ENCODE data around the gene DPP6.

DPP6 gene

DNA sequence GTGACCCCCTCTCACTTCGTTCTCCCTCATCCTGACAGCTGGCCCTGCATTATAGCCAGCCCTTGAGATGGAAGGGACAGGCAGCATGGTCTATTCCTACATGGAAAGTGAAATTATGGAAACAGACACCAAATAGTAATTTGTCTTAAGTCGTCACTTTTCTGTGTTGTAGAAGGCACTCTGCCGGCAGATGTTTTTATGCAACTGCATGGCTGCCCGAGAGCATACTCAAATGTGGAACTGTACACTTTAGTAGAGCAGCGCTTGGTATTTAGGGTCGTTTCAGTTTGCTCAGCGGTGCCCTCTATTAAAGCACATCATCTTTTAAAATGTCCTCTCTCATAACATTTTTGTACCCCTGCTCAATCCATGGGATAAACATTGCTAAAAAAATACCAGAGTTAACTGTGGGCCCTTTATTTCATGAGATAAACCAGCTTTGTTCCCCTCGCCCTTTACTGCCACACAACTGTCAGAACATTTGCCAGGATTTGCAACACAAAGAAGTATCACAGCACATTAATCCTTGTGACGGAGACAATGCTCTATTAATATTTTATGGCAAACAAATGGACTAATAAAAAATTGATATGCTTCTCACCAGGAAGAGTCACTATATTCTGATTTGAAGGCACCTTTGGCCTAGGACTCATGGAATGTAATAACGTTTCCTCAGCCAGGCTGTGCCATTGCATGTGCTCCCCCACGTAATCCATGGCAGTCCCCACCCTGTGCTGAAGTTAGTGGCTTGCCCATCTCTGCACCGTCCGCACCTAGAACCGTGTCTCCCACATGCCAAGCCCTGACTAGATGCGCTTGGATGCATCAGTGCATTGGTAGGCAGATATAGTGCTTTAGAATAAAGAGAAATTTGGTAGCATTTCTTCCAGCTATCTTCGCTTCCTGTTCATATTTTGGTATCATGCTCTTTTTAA lies 729.4 kb downstream of the DPP6 start:
- no peak for DNase-seq

DNA sequence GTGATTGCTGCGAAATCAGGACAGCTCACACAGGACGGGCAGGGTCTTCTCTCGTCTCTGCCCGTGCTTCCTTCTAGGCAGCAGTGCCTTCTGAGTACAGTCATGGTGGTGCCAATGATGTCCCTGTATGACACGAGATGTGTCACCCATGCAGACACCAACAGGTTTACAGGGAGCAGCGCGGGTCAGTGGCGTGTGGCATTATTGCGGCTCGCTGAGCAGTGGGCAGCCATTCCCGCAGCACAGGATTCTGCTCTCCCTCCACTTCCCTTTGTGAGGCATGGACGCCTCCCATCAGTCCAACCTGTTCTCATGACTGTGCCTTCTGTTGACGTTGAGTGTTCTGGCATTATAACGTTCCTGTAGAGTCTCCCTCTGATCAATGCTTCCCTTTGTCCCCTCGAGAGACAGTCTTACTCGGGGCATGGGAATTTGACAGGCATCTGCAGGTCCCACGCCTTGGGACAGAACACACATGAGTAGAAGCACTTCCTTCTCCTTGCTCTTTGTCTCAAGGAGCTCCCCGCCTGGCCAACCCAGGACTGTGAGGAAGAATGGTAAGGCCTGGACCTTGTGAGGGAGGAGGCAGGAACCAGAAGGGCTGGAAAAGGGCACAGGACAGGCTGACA lies 731.2 kb downstream of the DPP6 start:
- no peak for DNase-seq

DNA sequence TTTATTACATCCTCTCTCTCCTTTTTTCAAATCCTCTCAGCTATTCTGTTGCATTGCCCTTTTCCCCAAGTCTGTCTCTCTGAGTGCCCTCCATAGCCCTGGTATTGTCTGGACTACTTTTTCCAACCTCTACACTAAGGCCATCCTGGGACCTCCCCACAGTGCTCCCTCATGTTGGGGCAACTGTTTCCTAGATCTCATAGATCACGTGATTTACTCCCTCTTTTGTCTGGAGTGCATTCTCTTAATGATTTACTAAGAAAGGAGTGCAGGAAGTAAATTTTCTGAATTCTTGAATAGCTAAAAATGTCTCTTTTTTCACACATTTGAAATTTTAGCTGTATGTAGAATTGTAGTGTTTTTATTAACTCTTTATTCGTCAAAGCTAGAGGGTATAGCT lies 733.7 kb downstream of the DPP6 start:
- DNase-seq: no peak

DNA sequence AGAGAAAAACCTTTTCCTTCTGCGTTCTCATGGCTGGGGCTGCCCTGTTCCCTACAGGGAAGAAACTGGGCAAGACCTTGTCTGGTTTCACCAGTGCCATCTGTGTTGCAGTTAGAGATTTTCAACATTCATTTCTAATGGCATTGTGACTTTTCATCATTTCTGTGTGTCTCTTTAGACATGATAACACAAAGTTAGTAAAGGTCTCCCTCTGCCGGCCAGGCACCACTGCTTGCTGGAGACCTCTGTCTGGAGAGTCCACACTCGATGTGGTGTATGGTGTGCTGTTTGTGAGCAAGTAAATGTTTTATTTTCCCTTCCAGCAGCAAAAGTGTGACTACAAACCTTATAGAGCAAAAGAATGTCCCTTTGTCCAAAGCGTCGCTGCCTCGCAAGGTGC lies 737.2 kb downstream of the DPP6 start:
- DNase-seq: no peak

DNA sequence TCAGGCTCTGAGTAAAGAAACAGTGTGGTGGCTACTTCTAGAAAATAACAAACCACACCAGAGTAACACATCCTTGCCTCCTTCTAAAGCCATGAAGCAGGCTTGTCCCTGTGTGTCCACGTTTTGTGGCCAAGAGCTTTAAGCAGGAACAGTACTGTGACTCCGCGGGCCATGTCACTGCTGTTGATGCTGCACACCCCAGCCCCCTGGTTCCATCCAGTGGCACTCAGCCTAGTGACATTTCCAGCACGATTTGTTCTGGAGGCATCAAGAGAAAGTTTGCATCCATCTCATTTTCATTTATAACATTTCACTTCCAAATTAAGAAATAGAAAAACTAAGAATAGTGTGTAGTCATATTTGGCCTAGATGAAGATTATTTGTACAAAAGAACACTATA lies 739.4 kb downstream of the DPP6 start:
- no peak for DNase-seq

DNA sequence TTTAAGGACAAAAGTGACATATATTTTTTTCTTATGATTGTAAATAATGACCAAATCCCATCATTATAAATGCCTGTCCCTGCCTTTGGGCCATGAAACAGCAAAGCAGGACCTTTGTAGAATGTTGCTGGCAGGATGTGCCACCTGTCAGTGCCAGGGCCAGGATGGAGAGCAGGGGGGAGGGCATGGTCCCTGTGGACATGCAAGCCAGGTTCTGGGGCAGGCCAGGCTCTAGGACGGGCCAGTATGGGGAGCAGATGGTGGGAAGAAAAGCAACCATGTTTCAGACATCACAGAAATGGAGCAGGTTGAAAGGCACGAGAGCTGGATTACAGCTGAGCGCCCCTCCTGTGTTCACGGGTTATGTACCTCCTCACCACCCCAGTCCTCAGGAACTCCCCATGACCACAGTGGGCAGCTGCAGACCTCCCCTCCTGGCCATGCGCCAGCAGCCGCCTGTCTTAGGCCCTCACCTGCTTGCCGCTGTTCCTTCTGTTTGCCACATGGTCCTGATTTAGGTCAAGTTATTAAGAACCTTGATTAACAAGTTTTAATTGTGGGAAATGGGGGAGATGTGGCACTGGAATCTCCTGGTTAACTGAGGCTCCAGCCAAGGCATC lies 740.3 kb downstream of the DPP6 start:
- no peak for DNase-seq

DNA sequence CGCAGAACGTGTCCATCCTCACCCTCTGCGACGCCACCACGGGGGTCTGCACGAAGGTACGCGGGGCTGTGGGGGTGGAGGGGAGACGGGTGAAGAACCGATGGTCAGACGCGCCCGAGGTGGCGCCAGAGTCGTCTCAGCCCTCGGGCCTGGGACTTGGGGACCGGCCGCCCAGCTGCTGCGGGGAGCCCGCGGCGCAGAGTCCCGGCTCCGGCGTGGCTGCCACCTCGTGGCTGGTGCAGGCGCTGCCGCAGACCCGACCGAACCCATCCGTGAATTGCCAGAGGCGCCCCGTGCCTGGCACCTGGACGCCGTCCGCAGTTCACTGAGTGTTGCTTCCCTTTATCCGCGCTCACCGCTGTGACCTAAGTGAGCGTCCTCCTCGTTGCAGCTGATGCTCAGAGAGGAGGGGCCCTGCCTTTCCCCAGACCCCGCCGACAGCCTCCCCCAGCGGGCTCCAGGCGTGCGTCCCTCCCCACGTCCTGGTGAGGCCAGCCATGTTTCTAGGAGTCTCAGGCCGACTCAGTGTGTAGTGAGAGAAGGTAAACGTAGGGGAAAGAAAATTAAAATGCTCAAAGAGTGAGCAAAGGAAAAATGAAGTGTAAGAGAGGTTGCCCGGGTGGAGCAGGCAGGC lies 742.1 kb downstream of the DPP6 start:
- no peak for DNase-seq

DNA sequence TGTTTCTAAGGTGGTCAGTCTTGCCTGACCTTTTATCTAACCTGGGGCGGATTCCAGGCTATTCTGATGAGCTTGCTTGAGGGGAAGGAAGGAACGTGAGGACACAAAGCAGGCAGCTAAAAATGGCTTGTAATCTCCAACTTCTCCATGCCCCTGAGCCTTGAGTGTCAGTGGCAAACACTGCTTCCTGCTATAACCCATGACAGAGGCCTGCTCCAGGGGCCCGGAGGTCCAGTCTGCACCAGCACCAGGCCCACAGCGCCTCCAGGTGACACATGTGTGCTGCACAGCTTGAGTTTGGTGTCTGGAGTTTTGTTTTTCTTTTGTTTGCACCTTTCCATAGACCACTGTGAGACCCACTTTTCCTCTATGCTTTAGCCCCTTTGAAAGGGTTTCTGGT lies 742.8 kb downstream of the DPP6 start:
- no peak for DNase-seq

DNA sequence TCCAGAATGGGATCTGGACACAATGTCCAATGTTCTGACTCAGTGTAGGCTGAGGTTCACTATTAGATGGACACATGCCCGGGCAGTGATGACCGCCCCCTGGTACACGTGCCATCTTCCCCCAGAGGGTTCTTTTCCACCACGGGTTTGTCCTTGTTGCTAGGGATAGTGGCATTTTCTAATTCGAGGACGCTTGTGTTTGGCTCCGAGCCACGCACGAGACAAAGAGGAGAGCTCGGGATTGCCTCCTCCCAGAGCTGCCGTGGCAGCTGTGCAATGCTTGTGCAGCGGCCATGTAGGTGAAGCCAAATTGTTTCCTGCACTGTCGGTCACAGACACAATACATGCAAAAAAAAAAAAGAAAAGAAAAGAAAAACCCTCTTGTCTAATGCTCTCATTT lies 743.2 kb downstream of the DPP6 start:
- DNase-seq: no peak

DNA sequence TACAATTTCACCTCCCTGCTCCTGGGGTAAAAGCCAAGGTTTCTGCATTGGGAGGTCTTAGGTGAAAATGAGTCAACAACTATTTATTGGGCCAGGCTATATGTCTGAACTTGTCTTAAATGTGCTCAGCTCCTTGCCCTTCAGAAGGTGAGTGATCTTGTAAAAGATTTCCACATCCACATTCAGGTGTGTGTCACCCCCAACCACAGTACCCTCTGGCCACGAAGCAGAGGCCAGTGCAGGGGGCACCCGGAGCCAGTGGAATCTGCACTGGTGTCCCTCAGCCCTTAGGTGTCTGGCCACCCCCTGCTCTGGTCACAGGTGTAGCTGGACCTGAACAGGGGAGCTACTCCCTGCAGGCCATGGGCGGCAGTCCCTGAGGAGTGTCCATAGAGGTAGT lies 752.3 kb downstream of the DPP6 start:
- DNase-seq: no peak

DNA sequence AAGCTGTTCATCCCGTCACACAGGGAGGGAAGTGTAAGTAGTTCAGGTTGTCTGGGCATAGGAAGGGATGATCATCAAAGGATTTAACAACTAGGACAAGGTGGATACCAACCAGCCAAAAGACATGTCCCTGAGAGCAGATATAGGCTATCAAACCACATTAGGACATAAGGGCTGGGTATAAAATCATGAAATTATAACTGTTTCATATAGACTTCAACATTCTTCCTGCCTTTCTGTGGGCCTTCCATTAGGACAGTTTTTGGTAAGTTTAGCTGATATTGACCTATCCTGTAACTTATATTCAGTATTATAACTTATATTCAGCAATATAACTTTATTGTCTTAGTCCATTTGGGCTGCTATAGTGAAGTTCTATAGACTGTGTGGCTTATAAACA lies 759.8 kb downstream of the DPP6 start:
- DNase-seq: no peak

DNA sequence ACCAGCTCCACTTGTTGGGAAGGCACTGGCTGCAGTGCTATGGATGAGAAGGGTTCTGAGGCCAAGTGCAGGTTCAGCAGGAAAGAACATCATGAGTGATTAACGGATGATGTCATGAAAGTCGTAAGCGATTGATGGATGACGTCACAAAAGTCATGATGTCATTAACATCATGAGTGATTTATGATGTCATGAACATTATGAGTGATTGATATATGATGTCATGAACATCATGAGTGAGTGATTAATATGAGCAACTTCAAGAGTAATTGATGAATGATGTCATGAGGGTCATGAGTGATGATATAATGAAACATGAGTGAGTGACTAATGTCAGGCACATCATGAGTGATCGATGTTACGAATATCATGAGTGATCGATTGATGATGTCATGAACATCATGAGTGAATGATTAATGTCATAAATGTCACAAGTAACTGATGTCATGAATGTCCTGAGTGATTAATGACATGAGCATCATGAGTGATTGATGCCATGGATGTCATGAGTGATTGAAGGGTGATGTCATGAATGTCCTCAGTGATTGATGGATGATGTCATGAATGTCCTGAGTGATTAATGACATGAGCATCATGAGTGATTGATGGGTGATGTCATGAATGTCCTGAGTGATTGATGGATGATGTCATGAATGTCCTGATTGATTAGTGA lies 765.2 kb downstream of the DPP6 start:
- no peak for DNase-seq

DNA sequence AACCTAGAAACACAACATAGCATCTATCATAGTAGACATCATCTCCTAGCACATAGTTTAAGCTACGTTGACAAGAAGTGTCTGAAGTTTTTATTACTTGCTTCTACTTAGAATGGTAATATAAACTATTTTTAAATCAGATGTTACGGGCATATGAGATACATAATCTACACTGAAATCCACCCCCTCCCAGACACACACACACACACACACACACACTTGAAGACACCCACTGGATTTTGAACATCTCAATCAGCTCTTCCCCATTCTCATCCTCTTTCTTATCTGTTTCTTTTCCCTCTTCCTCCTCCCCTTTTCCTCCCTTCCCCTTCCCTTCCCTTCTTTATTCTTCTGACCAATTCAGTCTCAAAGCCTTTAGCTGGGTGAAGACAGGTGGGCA lies 774.8 kb downstream of the DPP6 start:
- DNase-seq: no peak

DNA sequence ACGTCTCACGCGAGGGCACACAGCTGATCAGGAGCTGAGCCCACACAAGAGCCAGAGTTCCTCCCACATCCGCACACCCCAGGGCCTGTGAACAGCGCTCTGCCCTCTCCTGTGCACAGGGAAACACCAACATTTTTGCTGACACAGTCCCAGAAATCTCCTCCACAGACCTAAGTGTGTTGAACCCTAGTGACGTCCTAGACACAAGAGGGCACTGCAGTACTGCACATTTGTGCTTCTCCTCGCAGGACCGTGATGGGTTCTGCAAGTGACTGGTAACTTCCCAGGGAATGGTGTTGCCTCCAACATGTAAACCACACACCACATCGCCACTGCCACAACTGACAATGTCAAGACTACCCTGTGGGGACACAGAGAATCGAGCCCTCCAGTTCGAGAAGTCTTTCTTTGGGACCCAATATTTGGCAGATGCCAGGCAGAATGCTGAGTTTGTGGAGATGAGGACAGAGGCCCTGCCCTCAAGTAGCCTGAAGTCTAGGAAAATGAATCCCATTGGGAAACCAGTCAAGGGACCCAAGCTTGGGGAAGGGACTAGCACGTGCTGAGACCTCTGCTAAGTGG lies 780.5 kb downstream of the DPP6 start:
- DNase-seq: no peak

DNA sequence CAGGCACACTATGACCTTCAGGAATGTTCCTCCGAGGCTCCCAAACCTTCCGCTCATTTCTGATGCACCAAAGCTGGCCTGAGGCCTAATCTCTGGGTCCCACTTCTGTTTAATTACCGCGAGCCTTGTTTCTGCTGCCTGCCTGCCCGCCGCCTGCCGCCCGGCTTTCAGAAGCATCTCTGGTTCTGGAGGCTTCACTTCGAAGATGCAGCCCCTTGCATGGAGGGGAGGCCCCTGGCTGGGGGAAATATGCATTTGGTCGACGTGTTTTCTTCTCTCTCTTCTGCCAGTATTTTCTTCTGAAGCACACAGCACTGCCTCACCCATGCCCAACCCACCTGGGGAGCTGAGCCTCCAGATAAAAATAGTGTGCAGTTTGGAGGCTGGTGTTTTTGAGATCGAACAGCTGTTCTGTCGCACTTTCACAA lies 783.8 kb downstream of the DPP6 start:
- DNase-seq: no peak

DNA sequence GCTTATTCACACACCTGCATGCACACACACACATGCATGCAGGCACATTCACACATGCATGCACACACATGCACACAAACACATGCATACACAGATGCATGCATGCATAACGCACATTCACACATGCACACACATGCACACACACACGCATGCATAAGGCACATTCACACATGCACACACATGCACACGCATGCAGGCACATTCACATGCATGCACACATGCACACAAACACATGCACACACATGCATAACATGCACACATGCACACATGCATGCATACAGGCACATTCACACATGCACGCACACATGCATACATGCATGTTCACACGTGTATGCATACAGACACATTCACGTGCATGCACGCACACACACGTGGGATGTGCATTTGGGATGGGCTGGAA lies 784.9 kb downstream of the DPP6 start:
- no peak for DNase-seq

DNA sequence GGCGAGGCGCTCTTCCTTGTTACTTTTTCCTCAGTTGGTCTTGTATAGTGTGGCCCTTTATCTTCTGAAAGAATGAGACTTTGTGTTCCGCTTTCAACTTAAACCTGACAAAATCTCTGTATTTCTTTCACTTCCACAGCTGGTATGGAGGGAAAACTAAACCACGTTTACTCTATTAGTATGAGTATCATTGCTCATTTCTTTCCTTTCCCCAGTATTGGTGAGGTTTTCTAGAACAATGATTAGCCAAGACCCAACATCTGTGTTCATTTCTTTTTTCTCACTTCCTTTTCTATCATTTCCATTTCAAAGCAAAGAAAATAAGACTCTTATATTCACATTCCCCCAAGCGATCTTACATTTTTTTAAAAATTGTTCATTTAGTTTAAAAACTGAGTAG lies 785.4 kb downstream of the DPP6 start:
- no peak for DNase-seq

DNA sequence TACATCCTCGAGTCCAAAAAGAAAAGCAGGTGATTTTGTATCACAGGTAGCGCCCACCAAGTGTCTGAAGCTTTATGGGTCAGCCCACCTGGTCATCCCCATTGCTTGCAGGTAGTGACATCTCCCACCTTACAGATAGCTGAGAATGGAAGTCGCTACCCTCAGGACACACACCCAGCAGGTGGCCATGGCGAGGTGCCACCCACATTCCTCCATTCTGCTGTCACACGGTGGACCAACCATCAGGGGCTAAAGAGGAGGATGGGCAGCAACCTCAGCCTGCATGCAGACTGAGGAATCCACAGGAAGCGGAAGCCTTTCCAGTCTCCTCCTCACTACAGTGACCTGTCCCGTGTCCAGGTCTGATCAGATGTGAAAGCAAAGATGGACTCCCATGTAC lies 787.9 kb downstream of the DPP6 start:
- no peak for DNase-seq

DNA sequence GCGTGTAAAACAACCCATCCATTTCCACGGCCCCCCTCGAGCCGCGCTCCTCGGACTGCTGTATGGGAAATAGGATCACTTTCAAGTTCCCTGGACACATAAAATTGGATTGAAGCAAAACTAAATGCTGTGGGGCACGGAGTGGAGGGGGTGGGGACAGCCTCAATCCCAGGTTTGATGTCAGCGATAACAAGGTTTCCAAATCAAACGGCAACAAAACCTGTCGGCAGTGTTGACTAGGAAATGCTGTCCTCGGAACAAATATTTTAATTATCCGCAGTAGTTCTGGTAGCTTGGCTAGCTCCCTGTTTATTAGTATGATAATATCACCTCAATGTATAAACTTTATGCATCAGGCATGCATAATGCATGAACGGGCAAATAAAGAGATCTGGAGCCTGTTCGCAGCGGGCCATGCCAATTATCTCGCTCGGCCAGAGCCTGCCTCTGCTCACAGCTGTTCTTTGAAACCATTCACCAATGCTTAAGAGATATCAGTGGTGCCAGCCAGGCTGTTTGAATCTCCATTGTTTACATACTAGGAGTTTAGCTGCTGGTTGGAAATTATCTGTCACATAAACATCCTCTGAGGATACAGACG lies 789.6 kb downstream of the DPP6 start:
- DNase-seq: no peak

DNA sequence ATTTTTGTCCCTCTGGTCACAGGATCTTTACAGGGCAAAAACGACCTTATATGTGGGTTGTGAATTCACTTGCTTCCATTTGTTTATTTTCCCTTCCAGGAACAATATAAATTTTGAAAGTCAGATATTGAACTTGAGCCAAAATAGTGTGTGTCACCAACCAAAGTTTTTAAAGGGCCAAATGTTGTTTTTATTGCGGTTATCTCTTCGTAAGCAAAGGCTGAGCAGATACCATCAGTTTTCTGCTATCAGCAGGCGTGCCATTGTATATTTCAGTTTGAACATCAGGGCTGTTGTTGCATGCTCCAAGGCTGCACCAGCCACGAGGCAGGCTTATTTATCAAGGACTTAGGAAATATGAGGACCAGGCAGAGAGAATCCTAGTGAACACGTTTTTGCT lies 790.4 kb downstream of the DPP6 start:
- no peak for DNase-seq

DNA sequence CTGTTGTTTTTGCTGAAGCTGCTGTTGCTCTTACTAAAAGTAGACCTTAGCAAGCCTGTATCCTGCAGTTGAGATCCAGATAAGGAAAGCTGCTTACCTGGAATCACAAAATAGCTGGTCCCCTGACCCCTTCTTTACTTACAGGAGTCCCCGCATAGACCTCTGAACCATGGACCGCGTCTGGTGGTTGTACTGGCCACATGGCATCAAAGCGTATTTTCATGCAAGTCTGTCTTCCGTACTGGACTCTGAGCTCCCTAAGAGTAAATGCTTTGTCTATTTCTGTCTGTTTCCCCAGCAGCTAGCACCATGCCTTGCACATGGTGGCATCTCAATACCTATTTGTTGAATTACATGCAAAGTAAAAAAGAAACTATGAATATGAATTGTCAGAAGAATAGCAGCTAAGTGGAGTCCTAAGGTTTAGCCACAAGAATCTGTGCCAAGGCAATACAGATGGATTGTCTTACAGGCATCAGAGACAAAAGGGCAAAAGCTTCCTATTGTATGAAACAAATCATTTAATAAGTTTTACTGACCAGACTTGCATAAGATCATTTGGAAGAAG lies 791.6 kb downstream of the DPP6 start:
- no peak for DNase-seq

DNA sequence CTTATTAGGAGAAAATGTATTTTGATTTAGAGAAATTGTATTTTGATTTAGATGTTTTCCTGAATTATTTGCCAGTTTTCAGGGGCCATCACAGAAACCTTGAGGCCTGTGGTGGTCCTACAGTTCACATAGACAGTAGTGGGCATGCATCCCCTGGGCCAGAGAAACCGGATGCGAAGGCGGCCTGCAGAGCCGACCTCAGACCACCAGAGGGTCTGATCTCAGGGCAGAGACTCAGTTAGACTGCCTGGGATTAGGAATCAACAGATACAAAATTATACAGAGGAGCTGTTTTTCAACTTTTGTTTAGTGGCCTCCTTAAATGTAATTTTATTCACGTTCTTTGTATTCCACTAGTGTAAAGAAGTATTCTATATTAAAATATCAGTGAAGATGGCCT lies 792.3 kb downstream of the DPP6 start:
- DNase-seq: no peak
